Activated T-cell treated with anti-CD3 and anti-CD28 coated beads for 48 hours (primary cell): Measurements from ENCODE around the gene DYNC1LI2.

Experiments
- DNase-seq: peaks from one replicate; pipeline ENCODE4 v3.0.0-alpha.2; 2020; ENCODE audit warnings: low read depth

DYNC1LI2 gene

DNA sequence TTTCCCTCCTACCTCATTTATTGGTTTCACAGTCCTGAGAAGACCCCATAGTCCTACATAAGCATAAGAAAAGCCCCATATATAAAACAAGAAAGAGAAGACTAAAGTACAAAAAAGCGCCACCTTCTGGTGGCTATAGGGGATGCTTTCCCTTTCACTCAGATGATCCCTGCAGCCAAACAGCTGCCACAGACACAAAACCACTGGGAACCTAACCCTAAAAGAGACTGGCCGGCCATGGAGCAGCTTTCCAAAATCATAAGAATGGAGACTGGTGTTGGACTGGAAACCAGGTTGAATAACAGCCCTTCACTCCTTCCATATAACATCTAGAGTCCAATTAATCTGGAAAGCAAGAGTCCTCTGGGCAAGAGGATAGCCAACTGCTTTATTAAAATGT lies 11.4 kb downstream of the DYNC1LI2 start:
- no peak for DNase-seq

DNA sequence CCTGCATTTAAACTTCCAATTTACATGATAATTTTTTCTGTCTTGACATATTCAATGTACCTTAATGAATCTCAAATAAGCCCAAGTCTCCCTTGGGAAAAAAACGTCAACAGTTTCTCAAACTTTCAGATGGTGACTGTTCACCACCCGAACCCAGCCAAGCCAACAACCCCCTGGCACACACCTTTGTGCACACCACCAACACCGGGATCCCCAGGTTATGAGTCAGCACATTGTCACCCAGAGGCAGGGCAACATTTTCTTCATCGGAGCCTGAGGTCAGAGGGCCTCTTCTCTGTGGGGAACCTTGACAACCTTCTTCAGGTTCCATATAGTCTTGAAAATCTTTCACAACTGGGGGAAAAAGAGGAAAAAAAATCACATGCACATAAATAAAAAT lies 15.5 kb downstream of the DYNC1LI2 start:
- DNase-seq = no peak

DNA sequence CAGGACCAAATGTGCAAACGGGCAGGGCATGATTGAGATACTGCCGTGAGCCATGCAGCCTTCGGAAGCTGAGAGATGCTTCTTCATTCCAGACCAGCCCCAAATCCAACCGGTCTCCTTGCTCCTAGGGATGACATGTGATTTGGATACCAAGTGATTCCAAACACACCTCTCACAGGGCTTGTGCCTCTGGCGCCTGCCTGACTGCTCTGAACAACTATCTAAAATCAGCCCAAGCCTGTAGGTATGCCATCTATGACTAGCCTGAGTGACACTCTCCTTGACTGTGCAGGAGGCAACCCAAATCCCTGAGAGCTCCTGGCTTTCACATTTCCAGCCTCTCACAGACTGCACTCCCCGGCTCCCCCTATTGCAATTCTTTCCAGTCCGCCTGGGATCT lies 20.3 kb downstream of the DYNC1LI2 start:
- no peak for DNase-seq

DNA sequence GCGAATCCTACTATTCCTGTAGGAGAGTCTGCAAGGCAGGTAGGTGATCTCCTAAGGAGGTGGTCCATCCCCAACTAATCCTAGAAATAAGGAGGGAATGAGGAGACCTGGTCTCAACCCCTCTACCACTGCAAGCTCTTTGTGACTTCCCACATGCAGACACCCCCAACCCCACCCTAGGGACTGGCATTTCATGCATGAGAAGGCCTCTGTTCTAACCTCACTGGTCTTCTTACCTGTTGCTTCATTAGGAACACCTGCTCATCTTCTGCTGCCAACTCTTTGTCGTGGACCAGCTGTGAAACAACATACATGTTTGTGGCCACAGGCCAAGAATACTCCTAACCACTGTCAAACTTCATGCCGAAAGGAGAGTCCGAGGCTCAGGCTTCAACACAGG lies 22.6 kb downstream of the DYNC1LI2 start:
- no peak for DNase-seq

DNA sequence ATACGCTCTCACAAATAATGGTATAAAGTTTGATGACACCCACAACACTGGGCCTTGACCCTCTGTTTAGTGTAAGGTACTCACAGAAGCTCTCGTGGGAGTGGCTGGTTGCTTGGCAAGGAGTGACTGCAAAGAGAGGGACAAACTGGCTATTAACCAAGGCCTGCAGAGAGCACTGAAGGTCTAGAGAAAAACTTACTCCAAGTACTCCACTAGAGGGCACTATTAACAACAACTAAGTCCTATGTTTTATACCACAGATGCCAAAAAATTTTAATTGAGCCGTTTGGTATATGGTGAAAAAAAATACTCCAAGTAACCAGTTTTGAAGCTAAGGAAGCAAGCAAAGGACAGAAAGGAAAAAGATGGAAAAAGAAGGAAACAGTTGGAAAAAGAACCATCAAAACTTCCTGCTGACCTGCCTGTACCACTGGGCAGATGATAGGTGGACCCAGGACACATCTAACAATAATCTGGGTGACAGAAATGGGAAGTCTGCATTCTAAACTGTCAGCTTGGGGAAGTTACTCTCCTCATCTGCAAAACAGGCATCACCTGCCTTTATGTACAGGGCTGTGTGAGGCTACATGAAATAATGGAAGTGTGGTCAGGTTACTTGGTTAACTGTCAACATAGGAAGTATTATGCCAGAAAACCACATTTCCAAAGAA lies 23.2 kb downstream of the DYNC1LI2 start:
- no peak for DNase-seq

DNA sequence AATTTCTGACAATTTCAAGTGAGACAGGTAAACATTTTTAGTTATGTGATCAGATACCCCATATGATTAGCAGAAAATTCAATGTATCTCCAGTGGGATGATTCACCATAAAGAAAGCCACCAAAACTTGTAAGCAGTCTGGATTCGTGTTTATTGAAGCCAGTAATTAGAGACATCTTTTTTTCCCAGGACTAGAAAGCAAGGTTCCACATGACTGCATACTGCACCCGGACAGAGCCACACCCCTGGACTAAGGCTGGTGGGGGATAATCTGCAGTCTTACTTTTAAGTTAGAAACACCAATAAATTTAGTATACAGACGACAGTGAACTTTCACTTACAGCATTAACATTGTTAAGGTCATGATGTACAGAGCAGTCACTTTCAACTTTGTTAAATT lies 30.6 kb downstream of the DYNC1LI2 start:
- no peak for DNase-seq

DNA sequence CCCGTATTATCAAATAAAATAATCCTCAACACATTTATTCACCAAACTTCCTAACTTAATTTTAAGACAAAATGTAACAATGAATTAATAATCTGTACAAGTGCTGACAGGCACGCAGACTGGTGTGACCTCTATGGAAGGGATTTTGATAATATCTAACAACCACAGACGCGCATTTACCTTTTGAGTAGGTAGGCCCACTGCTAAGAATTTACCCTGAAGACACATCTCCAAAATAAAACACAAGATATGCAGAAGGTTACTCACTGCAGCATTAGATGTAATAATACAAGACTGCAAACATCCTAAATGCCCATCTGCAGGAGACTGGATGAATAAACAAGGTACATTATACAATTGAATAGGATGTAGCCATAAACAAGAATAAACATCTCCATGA lies 32.2 kb downstream of the DYNC1LI2 start:
- no peak for DNase-seq

DNA sequence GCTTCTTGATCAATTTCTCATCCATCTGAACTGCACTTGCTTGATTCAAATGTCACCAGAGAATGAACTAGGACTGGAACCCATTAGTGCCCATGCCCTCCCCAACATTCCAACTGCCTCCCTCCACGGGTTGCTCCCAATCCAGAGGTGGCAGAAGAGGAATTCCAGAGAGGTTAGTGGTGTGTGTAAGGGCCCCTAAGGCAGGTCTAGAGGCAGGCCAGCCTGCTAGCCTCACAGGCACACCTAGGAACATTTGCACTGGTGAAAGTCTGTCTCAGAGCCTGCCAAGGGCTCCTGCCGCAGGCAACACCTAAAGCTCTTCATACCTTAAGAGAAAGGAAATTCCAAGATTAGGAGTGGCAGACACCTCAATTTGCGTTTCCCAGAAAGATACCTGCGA lies 33.6 kb downstream of the DYNC1LI2 start:
- no peak for DNase-seq

DNA sequence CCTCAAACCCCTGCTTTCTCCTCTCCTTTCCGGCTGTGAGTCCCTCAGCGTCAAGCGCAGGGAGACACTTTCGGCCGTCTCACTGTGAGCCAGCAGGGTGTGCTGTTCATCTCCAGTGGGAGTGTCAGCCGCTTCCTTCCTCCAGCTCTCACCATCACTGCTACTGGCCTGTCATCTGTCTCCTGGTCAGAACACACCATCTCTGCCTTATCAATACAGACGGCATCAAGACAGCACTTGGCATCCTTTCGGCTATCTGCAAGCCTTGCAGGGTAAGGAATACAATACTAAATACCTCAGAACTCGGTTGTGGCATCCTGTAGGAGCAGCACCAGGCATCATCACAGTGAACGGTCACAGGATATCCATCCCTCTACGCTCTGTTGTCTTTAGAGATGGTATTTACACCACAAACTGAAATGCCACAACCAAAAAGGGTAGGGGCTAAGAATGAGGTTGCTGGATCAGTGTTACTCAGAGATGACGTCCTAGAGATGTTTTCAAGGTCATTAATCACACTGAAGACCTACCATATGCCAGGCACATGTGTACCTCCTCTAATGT lies 34.2 kb downstream of the DYNC1LI2 start:
- DNase-seq = no peak

DNA sequence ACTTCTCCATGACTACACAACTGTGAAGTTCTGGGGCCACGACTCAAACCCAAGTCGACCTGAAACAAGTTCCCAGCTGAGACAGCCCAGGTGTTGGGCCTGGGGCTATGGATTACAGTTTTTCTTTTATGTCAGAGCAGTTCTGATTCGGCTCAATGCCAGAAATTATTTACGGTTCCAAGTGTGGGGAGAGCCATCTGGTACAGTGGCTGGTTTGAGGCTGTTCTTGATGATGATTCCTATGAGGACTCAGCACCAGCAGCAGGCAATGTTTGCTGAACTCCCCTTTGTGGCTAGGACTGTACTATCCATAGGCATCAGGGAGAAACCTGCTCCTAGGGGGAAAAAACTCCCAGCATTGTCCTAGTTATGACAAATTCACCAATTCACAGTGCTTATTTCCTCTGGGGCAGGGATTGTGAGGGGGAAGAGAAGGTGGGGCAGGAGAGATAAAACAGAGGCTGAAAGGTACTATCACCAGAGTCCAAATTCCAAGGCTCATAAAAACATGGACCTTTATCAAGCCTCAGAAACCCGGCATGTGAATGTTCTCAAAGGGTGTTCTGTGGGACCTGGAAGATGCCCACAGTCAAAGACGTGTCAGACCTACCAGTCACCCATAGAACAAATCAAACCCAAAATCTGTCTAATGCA lies 36.6 kb downstream of the DYNC1LI2 start:
- no peak for DNase-seq

DNA sequence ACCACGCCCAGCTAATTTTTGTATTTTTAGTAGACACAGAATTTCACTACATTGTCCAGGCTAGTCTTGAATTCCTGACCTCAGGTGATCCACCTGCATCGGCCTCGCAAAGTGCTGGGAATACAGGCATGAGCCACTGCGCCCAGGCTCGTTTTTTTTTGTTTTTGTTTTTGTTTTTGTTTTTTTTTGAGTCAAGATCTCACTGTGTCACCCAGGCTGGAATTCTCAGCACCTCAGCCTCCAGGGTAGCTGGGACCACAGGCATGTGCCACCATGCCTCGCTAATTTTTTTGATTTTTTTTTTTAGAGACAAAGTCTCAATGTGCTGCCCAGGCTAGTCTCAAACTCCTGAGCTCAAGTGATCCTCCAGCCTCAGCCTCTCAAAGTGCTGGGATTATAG lies 37.3 kb downstream of the DYNC1LI2 start:
- no peak for DNase-seq

DNA sequence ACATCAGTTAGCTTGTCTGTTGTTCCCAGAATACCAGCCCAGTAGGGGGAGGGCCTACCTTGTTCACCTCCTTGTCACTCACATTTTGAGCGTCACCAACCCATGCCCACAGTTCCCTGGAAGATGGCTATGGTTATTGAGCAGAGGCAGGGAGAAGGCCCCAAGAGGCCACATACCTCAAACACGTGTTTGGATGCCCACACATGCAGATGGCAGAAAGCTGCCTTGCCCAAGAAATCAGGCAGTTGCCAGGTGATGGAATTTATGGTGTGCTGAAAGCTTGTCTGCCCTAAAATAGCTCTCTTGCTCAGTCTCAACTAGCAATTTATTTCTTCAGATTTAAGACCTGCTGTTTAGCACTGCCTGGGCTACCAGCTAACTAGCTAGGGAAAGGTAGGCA lies 38.3 kb downstream of the DYNC1LI2 start:
- DNase-seq = no peak

DNA sequence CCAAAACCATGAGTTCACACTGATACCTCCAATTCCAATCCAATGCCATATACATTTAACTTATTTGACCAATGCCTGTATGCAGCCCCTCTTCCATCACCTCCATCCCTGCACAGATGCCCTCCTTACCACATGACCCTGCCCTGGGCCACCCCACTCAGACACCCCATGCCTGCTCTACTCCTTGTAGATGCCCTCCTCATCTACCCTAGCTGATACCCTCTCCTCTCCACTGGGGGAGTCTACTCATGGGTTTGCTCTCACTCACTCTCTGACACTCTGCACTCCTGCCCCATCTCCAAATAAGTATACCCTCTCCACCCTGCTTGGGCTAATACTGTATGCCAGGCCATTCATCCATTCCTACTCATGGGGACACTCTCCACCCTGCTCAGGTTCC lies 38.9 kb downstream of the DYNC1LI2 start:
- no peak for DNase-seq

DNA sequence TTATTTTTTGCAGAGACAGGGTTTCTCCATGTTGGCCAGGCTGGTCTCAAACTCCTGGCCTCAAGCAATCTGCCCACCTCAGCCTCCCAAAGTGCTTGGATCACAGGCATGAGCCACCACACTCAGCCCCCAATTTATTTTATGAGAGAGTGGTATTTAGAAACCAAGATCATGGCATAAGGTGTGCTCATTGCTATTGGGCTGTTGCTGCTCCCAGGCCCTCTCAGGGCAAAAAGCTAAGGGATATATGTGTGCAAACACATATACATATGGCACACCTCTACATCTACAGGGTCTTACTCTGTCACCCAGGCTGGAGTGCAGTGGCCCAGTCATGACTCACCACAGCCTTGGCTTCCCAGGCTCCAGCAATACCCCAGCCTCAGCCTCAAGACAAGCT lies 39.8 kb downstream of the DYNC1LI2 start:
- no peak for DNase-seq

DNA sequence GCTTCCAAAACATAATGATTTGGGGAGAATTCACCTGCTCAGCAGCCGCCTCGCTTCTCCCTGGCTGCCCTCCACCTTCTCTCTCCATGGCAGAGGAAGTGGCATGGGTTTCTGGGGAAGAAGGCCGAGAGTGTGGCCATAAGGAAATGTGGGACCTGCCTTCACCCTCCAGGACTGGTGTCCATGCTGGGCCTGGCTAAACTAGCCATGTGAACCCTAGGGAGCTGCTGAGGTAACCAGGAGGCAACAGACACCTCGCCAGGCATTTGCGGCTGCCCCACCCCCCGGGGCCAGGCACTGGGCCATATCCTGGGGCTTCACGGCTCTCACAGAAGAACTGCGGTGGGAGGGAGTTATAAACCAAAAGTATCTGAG lies 44.9 kb downstream of the DYNC1LI2 start:
- DNase-seq = no peak

DNA sequence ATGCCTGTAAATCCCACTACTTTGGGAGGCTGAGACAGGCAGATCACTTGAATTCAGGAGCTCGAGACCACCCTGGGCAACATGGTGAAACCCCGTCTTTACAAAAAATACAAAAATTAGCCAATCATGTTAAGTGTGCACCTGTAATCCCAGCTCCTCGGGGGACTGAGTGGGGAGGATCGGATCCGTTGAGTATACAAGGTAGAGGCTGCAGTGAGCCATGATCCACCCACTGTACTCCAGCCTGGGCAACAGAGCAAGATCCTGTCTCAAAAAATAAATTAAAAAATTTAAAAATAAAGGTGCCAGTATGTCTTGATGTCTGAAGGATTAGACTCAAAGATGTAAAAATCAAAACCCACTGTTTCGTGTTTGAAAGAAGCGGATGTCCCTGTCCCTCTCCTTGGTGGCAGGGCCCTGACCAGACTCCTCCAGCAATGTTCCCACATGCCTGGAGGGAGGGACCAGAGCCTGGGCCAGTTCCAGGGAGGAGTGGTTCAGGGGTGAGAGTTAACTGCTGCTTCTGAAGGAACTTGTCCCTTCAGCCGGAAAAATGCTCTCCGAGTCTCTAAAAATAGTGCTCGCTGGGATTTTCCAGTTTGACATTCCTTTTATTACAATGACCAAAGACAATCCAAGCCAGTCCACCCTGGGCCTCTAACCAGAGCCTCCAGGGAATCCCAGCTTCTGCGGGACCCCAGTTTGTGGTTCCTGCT lies 45.5 kb downstream of the DYNC1LI2 start:
- no peak for DNase-seq

DNA sequence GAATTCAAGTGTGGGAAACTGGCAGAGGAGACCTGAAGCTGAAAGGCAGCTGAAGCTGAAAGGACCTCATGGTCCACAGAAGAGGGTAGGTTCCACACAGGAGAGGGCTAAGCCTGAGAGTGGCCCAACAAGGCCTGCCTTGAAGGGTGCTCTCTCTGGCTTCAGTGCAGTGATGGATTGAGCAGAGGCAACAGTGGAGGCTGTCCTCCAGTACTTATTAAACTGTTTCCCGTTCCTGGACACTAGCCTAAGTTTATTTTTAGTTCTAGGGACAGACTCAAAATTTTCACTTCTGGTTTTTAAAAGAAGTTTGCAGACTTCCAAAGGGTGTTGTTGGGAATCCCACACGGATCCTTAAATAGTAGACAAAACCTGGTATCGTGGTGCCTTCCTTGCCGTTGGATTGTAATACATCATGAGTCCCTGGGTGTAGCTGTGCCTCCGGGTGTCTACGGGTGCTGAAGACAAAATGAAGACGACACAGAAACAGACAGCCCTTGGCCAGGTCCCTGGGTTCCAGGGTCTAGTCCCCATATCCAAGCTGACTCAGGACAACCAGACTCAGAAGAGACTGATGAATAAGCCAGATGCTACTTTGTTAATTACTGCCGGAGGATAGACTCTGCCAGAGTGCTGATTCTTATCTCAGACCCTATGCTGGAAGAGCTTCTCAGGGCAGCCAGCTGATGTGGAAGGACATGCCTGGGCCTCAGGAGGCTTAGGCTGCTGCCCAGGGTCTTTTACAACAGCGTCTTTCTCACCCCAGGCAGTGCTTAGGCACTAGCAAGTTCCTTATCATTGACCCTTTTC lies 47.8 kb downstream of the DYNC1LI2 start:
- DNase-seq = no peak

DNA sequence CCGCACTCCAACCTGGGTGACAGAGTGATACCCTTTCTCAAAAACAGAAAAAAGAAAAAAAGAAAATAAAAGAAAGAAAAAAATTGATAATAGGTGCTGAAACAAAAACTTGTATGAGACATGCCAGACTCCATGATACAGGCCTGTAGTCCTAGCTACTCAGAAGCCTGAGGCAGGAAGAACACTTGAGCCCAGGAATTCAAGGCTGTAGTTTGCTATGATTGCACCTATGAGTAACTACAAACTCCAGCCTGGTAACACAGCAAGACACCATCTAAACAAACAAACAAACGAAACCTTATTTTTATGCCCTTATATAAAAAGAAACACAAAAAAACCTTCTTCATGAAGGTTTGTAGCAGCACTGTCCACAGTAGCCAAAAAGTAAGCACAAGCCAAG lies 49.9 kb downstream of the DYNC1LI2 start:
- no peak for DNase-seq

DNA sequence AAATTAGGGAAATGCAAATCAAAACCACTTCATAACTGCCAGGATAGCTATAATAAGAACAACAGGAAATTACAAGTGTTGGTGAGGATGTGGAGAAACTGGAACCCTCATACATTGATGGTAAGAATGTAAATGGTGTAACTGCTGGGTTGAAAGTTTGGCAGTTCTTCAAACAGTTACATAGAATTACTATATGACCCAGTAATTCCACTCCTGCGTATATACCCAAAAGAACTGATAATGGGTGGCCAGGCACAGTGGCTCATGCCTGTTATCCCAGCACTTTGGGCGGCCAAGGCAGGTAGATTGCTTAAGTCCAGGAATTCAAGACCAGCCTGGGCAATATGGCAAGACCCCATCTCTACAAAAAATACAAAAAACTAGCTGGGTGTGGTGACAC lies 50.4 kb downstream of the DYNC1LI2 start:
- DNase-seq = no peak

DNA sequence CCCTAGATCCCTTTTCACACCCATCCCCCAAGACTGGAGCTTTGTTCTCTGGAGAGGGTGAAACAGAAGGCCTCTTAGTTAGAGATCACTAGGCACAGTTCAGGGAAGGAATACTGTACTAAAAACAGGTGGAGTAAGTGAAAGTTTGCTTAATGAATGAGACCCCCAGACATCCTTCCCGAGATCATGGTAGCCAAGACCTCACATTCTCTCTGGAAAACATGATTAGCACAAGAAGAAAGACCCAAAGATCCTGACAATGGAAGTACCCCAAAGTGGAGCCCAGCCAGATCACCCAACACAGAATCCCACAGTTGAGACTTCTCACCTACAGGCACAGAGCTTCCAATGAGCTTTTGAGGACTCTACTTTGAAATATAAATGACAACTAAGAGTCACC lies 51.5 kb downstream of the DYNC1LI2 start:
- DNase-seq = no peak

DNA sequence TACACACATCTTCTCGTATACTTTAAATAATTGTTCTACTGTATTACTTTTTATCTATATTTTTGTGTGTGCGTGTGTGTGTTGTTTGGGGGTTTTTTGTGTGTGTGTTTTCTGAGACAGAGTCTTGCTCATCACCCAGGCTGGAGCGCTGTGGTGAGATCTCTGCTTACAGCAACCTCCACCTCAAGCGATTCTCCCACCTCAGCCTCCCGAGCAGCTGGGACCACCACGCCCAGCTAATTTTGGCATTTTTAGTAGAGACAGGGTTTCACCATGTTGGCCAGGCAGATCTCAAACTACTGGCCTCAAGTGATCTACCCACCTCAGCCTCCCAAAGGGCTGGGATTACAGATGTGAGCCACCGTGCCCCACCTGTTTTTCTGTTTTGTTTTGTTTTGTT lies 53.4 kb downstream of the DYNC1LI2 start:
- DNase-seq = no peak
